ENCODE measurements around the gene CD93. TPM values are rescaled to one million over a fixed set of nuclear protein-coding genes. Genes with fewer than 3 reads are reported as not detected.

Gene CD93
- total RNA-seq, 6 experiments from 2014 or later = not detected

DNA sequence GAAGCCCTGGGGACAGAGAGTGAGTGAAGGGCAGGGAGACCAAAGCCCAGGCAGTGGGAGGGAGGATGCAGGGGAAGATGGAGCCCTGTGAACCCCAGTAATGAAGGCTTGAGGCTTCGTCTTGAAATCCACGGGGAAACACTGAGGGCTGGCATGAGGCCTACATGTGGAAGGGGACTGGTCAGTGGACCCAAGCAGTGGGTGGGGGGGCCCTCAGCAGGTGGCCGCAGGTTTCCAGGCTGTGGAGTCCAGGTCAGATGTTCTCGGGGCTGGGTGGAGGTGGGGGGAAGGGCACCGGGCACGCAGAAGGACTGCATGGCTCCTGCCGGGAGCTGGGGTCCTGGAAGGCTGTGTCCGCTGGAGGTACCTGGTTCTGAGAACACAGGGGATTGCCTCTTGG lies 2.7 kb upstream of the CD93 start:
- TF ChIP-seq, protein P1, sequence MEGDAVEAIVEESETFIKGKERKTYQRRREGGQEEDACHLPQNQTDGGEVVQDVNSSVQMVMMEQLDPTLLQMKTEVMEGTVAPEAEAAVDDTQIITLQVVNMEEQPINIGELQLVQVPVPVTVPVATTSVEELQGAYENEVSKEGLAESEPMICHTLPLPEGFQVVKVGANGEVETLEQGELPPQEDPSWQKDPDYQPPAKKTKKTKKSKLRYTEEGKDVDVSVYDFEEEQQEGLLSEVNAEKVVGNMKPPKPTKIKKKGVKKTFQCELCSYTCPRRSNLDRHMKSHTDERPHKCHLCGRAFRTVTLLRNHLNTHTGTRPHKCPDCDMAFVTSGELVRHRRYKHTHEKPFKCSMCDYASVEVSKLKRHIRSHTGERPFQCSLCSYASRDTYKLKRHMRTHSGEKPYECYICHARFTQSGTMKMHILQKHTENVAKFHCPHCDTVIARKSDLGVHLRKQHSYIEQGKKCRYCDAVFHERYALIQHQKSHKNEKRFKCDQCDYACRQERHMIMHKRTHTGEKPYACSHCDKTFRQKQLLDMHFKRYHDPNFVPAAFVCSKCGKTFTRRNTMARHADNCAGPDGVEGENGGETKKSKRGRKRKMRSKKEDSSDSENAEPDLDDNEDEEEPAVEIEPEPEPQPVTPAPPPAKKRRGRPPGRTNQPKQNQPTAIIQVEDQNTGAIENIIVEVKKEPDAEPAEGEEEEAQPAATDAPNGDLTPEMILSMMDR (IDR thresholded peaks at IDR 0.05) = no peak
- DNase-seq = no peak
- Mint-ChIP-seq H3K4me3 (no peak overlapping the region), H3K9me3 (no peaks in the 10 kb centered on the region), H3K4me1 (ENCODE audit: low read depth) (no peaks in the 10 kb centered on the region), H3K36me3 (ENCODE audit: low read depth) (no peaks in the 10 kb centered on the region), H3K27ac (no peak overlapping the region), H3K27me3 (ENCODE audit: insufficient read depth) (peaks cover 38% of the 10 kb centered on the region)

DNA sequence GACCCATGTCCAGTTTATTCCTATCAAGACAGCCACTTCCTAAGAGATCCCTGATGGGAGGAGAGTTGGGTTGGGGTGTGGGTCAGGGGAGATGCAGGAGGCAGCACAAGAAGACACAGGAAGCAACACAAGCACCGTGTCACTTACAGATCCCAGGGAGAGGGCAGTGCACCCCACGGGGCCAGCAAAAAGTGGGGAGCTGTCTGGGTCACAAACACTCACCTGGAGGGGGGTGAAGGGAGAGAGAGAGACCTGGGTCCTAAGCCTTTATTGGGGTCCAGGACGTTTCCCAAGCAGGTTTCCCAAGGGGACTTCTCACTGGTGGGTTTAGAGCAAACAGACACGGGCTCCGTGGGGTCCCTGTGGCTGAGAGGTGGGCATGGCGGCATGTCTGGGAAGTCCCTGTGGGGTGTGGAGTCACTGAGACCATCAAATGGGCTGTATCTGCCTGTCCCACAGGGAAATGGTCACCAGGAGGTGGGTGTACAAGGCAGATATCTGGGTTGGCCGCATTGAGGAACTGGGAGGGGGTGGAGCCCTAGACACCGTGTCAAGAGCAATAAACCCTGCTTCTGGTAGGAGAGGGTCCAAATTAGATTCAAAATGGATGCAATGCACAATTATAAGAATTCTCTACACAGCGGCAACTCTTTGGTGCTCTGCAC lies 1.6 kb upstream of the CD93 start:
- Mint-ChIP-seq H3K36me3 (ENCODE audit: low read depth) (no peaks in the 10 kb centered on the region), H3K27ac (no peak overlapping the region), H3K27me3 (ENCODE audit: insufficient read depth) (peaks cover 34% of the 10 kb centered on the region), H3K9me3 (no peaks in the 10 kb centered on the region), H3K4me1 (ENCODE audit: low read depth) (no peaks in the 10 kb centered on the region), H3K4me3 (no peak overlapping the region)
- DNase-seq = no peak
- TF ChIP-seq, protein P1 (IDR thresholded peaks at IDR 0.05) = no peak

DNA sequence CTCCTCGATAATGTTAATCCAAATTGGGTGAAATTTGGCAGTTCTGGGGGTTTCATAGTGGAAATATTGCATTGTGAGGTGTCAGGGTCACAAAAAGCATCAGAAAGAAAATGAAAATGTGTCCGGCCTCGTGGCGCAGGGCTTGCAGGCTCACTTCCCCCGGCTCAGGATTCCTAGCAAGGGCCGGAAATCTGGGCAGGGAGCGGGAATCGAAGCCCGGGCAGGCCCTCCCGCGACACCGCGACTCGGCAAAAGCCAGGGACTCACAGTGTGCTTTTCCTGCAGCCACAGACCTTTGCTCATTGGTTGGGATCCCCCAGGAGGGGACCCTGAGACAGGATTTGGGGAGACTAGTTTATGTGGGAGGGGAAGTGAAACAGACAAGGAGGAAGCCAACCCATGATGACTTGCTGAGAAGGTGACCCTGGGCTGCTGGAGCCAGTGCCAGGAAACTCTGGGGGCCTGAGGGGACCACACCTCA lies 847 bp upstream of the CD93 start:
- Mint-ChIP-seq H3K27me3 (ENCODE audit: insufficient read depth) (peaks cover 32% of the 10 kb centered on the region), H3K9me3 (no peaks in the 10 kb centered on the region), H3K36me3 (ENCODE audit: low read depth) (no peaks in the 10 kb centered on the region), H3K4me1 (ENCODE audit: low read depth) (no peaks in the 10 kb centered on the region), H3K4me3 (no peak overlapping the region), H3K27ac (no peak overlapping the region)
- DNase-seq = no peak
- TF ChIP-seq, protein P1 (IDR thresholded peaks at IDR 0.05) = no peak

DNA sequence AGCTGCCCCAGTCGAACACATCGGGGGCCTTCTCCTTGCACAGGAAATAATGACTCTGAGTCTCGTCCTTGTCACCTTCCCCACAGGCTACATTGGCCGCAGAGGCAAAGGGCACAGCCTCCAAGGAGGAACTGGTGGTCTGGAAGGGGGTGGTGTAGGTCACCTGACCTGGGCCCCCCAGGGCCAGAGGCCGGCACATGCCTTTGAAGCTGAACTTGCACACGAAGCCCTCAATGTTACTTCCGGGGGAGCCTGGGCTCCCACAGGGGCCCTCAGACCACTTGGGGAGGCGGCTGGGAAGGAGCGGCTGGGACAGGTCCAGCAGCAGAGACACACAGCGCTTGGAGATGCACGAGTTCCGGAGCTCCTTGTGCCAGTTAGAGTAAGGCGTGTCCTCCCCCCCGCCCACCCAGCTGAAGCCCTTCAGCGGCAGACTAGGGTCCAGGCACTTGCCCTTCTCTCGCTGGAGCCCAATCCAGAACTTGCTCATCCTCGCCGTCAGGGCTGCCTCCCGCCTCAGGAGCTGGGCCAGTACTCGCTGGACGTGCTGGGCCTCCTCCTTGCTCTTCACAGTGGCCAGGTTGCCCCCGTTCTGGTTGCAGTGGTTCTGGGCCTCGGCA lies 578 bp downstream of the CD93 start:
- Mint-ChIP-seq H3K27ac (no peak overlapping the region), H3K9me3 (no peaks in the 10 kb centered on the region), H3K36me3 (ENCODE audit: low read depth) (no peaks in the 10 kb centered on the region), H3K4me1 (ENCODE audit: low read depth) (no peaks in the 10 kb centered on the region), H3K4me3 (no peak overlapping the region), H3K27me3 (ENCODE audit: insufficient read depth) (peaks cover 33% of the 10 kb centered on the region)
- TF ChIP-seq, protein P1 (IDR thresholded peaks at IDR 0.05) = no peak
- no peak for DNase-seq

DNA sequence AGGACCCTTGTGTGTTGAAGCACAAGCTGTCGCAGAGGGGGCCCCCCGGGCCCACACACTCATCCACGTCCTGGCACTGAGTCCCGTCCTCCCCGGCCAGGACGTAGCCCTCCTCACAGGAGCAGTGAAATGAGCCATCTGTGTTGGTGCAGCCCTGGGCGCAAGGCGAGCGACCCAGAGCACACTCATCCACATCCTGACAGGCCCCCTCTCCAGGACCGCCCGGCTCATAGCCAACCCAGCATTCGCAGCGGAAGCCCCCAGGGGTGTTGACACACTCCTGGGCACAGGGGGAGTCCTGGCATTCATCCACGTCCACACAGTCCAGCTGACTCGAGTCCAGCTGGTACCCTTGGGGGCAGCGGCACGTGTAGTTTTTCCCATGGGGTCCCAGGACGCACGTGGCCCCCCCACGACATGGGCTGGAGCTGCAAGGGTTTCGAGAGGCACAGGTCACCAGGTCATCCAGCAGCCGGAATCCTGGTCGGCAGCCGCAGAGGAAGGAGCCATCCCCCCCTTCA lies 1.2 kb downstream of the CD93 start:
- Mint-ChIP-seq H3K9me3 (no peaks in the 10 kb centered on the region), H3K4me1 (ENCODE audit: low read depth) (no peaks in the 10 kb centered on the region), H3K27me3 (ENCODE audit: insufficient read depth) (peaks cover 36% of the 10 kb centered on the region), H3K4me3 (no peak overlapping the region), H3K36me3 (ENCODE audit: low read depth) (no peaks in the 10 kb centered on the region), H3K27ac (no peak overlapping the region)
- no peak for DNase-seq
- TF ChIP-seq, protein P1 (IDR thresholded peaks at IDR 0.05) = no peak

All from HFFc6 (cell line).